OCI-LY1 (cell line): ENCODE results near the gene STK38.

Source experiments
- CTCF ChIP-seq: fragments of 200-600 bp; sonication (generic), shearing (Covaris generic); IDR thresholded peaks from 2 replicates; pipeline ENCODE4 v1.5.1; 2017; ENCODE audit warnings: mild to moderate bottlenecking, antibody characterized with exemption, low read length, moderate library complexity, mixed read lengths
- EZH2 ChIP-seq: fragments of 200-600 bp; sonication (generic), shearing (Covaris generic); IDR thresholded peaks from 2 replicates; pipeline ENCODE4 v1.8.0; 2017; ENCODE audit warnings: borderline replicate concordance, mixed run types, mild to moderate bottlenecking, antibody characterized with exemption, low read length, moderate library complexity, mixed read lengths

- TF ChIP-seq CTCF = no peak
- TF ChIP-seq EZH2 = no peak
Measured at GRCh38 chr6:36542041-36542440, 5.2 kb downstream of the STK38 start.
